Measurements from ENCODE around the gene ASH1L.

DNA sequence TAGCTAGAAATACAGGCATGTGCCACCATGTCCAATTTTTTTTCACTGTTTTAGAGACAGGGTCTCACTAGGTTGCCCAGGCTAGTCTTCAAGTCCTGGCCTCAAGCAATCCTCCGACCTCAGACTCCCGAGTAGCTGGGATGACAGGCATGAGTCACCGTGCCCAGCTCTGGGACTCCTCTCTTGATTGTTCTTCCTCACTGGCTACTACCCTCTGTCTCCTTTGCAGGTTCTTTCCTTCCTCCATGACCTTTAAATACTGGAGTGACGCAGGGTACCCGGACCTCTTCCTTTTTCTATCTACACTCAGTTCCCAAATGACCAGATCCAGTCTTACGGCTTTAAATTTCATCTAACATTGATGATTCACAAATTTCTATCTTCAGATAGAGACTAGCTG lies 34.9 kb downstream of the ASH1L start:
- TF ChIP-seq CTCF (IDR thresholded peaks at IDR 0.05) (no peak), FOXJ3 (CRISPR knock-in tag; IDR thresholded peaks at IDR 0.05; ENCODE audit: borderline replicate concordance) (no peak), JUN (CRISPR knock-in tag; IDR thresholded peaks at IDR 0.05) (no peak)

Measured in WTC11 (cell line).